Mesenchymal stem cell (in vitro differentiated cells and primary cell): ENCODE data around the gene HMMR.

ENCODE experiments used
- DNase-seq: peaks from one replicate; pipeline ENCODE4 v3.0.0-alpha.2; 2013
- H2AFZ ChIP-seq: one replicate; pipeline ENCODE4 v1.6.1; 2013; ENCODE audit warnings: low read depth, mild to moderate bottlenecking, control low read depth, inconsistent platforms, low read length, moderate library complexity
- H2AK5ac ChIP-seq: 2 replicates; pipeline ENCODE4 v1.6.1; 2013; ENCODE audit warnings: low read length, moderate library complexity, mild to moderate bottlenecking, inconsistent platforms; ENCODE audit not compliant: severe bottlenecking
- H2BK120ac ChIP-seq: one replicate; pipeline ENCODE4 v1.6.1; 2013; ENCODE audit warnings: low read depth, mild to moderate bottlenecking, inconsistent platforms, low read length, moderate library complexity
- H2BK12ac ChIP-seq, 2 experiments: one replicate each; pipeline ENCODE4 v1.6.1; 2013; ENCODE audit warnings: inconsistent platforms in 2 of 2, low read length in 2 of 2, mild to moderate bottlenecking in 2 of 2, moderate library complexity in 2 of 2, control low read depth in 1 of 2
- H2BK15ac ChIP-seq: one replicate; pipeline ENCODE4 v1.6.1; 2013; ENCODE audit warnings: mild to moderate bottlenecking, low read depth, inconsistent platforms; ENCODE audit not compliant: poor library complexity, severe bottlenecking
- H2BK5ac ChIP-seq: 2 replicates; pipeline ENCODE4 v1.6.1; 2013; ENCODE audit warnings: low read depth, mild to moderate bottlenecking, low read length, control low read depth, inconsistent platforms; ENCODE audit not compliant: poor library complexity, severe bottlenecking
- H3K14ac ChIP-seq, 2 experiments: one replicate each; pipeline ENCODE4 v1.6.1; 2013; ENCODE audit warnings: inconsistent platforms in 2 of 2, low read length in 2 of 2, control low read depth in 1 of 2, mild to moderate bottlenecking in 1 of 2, moderate library complexity in 1 of 2
- H3K18ac ChIP-seq, 2 experiments: one replicate each; pipeline ENCODE4 v1.6.1; 2013; ENCODE audit warnings: inconsistent platforms in 2 of 2, low read length in 2 of 2, control low read depth in 1 of 2, low read depth in 1 of 2, mild to moderate bottlenecking in 1 of 2
- H3K23ac ChIP-seq, 2 experiments: one replicate each; pipeline ENCODE4 v1.6.1; 2013; ENCODE audit warnings: inconsistent platforms in 2 of 2, low read length in 2 of 2, mild to moderate bottlenecking in 2 of 2, moderate library complexity in 2 of 2, control low read depth in 1 of 2
- H3K27ac ChIP-seq: 2 replicates; pipeline ENCODE4 v1.5.1; 2013; ENCODE audit warnings: mild to moderate bottlenecking, moderate library complexity, low read length, control low read depth, inconsistent platforms; ENCODE audit not compliant: poor library complexity, severe bottlenecking
- H3K27me3 ChIP-seq, 2 experiments: 2 replicates each; pipeline versions ENCODE4 v1.6.1 to v1.7.0; 2013; ENCODE audit warnings: low read length in 2 of 2, mild to moderate bottlenecking in 2 of 2, moderate library complexity in 2 of 2, control low read depth in 1 of 2, inconsistent platforms in 1 of 2; ENCODE audit not compliant: control insufficient read depth in 1 of 2, insufficient read depth in 1 of 2
- H3K36me3 ChIP-seq, 2 experiments: 2 replicates each; pipeline versions ENCODE4 v1.6.1 to v1.7.0; 2013; ENCODE audit warnings: low read length in 2 of 2, control low read depth in 1 of 2, inconsistent platforms in 1 of 2, low read depth in 1 of 2, mild to moderate bottlenecking in 1 of 2; ENCODE audit not compliant: insufficient read depth in 2 of 2, control insufficient read depth in 1 of 2
- H3K4ac ChIP-seq, 2 experiments: one replicate each; pipeline ENCODE4 v1.6.1; 2013; ENCODE audit warnings: inconsistent platforms in 2 of 2, low read length in 2 of 2, mild to moderate bottlenecking in 2 of 2, moderate library complexity in 2 of 2, control low read depth in 1 of 2, low read depth in 1 of 2
- H3K4me1 ChIP-seq: 2 replicates; pipeline ENCODE4 v1.6.1; 2013; ENCODE audit warnings: low read depth, low read length, control low read depth; ENCODE audit not compliant: control insufficient read depth, insufficient read depth
- H3K4me2 ChIP-seq: 2 replicates; pipeline ENCODE4 v1.6.1; 2013; ENCODE audit warnings: low read length, mild to moderate bottlenecking, inconsistent platforms; ENCODE audit not compliant: poor library complexity, severe bottlenecking
- H3K4me3 ChIP-seq, 2 experiments: 2 replicates each; pipeline versions ENCODE4 v1.5.1 to v1.7.0; 2013; ENCODE audit warnings: low read length in 2 of 2, mild to moderate bottlenecking in 2 of 2, control low read depth in 1 of 2, low read depth in 1 of 2; ENCODE audit not compliant: insufficient read depth in 1 of 2
- H3K79me1 ChIP-seq: replicated peaks from 2 replicates; pipeline ENCODE4 v1.6.1; 2013; ENCODE audit warnings: mild to moderate bottlenecking, control low read depth, low read length, inconsistent platforms; ENCODE audit not compliant: poor library complexity, severe bottlenecking
- H3K9ac ChIP-seq: 2 replicates; pipeline ENCODE4 v1.7.0; 2013; ENCODE audit warnings: mild to moderate bottlenecking, low read length, moderate library complexity
- H3K9me3 ChIP-seq: 2 replicates; pipeline ENCODE4 v1.7.0; 2013; ENCODE audit warnings: mild to moderate bottlenecking, low read length; ENCODE audit not compliant: control insufficient read depth
- H4K8ac ChIP-seq: one replicate; pipeline ENCODE4 v1.6.1; 2013; ENCODE audit warnings: inconsistent platforms, mild to moderate bottlenecking, low read length, moderate library complexity
- H4K91ac ChIP-seq: one replicate; pipeline ENCODE4 v1.6.1; 2013; ENCODE audit warnings: mild to moderate bottlenecking, low read length, inconsistent platforms
- WGBS: methylation state at CpG from one replicate; pipeline ENCODE4 v1.1.7; 2013; ENCODE audit warnings: mixed read lengths; 5-methylcytosine and 5-hydroxymethylcytosine counted together

HMMR gene

GRCh38 chr5:163444526-163444925 lies 15.9 kb upstream of the HMMR start:
- Histone ChIP-seq H3K4ac (no peak overlapping the region), H3K23ac (no peak overlapping the region), H2BK120ac (no peak overlapping the region), H3K18ac (no peak overlapping the region), H3K79me1 (peaks cover 3% of the 10 kb centered on the region), H3K27me3 (no peaks in the 10 kb centered on the region), H3K27ac (no peak overlapping the region), H3K14ac (no peak overlapping the region), H2AFZ (no peak overlapping the region), H2BK5ac (no peak overlapping the region), H2BK15ac (no peak overlapping the region), H3K9me3 (no peaks in the 10 kb centered on the region), H2BK12ac (no peak overlapping the region), H3K36me3 (peaks cover 13 to 99% of the 10 kb centered on the region in 2 experiments), H2AK5ac (no peak overlapping the region), H3K9ac (no peak overlapping the region), H4K91ac (no peak overlapping the region), H3K4me3 (no peak overlapping the region), H3K4me2 (no peak overlapping the region), H4K8ac (no peak overlapping the region), H3K4me1 (peaks cover 1% of the 10 kb centered on the region)
- WGBS: 100% methylated on average over 1 of the region's 1 CpG
- DNase-seq: no peak

DNA sequence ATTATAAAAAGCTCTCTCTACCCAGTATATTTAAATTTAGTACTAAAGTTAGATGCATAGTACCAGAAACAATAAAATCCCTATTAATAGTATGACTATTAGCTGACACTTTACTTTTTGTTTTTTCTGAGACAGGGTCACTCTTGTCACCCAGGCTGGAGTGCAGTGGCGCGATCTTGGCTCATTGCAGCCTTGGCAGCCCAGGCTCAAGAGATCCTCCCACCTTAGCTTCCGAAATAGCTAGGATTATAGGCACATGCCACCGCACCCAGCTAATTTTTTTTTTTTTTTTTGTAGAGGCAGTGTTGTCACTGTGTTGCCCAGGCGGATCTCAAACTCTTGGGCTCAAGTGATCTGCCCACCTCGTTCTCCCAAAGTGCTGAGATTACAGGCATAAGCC lies 15.1 kb upstream of the HMMR start:
- Histone ChIP-seq H3K14ac (no peak overlapping the region), H3K4me2 (no peak overlapping the region), H4K8ac (no peak overlapping the region), H2BK15ac (no peak overlapping the region), H2BK5ac (no peak overlapping the region), H4K91ac (no peak overlapping the region), H3K4me1 (peaks cover 1% of the 10 kb centered on the region), H3K4me3 (no peak overlapping the region), H3K18ac (no peak overlapping the region), H2BK120ac (no peak overlapping the region), H3K27ac (no peak overlapping the region), H3K36me3 (peaks cover 13 to 99% of the 10 kb centered on the region in 2 experiments), H3K9ac (no peak overlapping the region), H3K23ac (no peak overlapping the region), H3K27me3 (no peaks in the 10 kb centered on the region), H3K9me3 (no peaks in the 10 kb centered on the region), H3K4ac (no peak overlapping the region), H2BK12ac (no peak overlapping the region), H2AK5ac (no peak overlapping the region), H2AFZ (no peak overlapping the region), H3K79me1 (peaks cover 3% of the 10 kb centered on the region)
- WGBS: 95% methylated on average over 3 of the region's 6 CpGs
- DNase-seq: no peak

DNA sequence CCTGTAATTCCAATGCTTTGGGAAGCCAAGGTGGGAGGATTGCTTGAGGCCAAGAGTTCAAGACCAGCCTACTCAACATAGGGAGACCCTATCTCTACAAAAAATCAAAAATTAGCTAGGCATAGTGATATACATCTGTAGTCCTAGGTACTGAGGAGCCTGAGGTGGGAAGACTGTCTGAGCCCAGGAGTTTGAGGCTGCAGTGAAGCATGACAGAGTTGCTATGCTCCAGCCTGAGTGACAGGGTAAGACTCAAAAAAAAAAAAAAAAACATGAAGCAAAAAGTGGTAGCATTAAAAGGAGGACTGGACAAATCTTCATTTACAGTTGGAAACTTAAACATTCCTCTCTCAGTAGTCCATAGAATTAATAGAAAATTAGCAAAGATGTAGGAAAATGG lies 13.2 kb upstream of the HMMR start:
- Histone ChIP-seq H2AK5ac (no peak overlapping the region), H2BK120ac (no peak overlapping the region), H2BK12ac (no peak overlapping the region), H3K14ac (no peak overlapping the region), H3K4me1 (peaks cover 1% of the 10 kb centered on the region), H3K4me2 (no peak overlapping the region), H3K27me3 (no peaks in the 10 kb centered on the region), H2BK15ac (no peak overlapping the region), H4K8ac (no peak overlapping the region), H3K36me3 (peaks cover 17 to 97% of the 10 kb centered on the region in 2 experiments), H3K4ac (no peak overlapping the region), H3K4me3 (no peak overlapping the region), H4K91ac (no peak overlapping the region), H3K9me3 (no peaks in the 10 kb centered on the region), H3K18ac (no peak overlapping the region), H3K79me1 (peaks cover 3% of the 10 kb centered on the region), H3K23ac (no peak overlapping the region), H2BK5ac (no peak overlapping the region), H2AFZ (no peak overlapping the region), H3K9ac (no peak overlapping the region), H3K27ac (peak overlapping the region; percentile 45)
- no peak for DNase-seq

DNA sequence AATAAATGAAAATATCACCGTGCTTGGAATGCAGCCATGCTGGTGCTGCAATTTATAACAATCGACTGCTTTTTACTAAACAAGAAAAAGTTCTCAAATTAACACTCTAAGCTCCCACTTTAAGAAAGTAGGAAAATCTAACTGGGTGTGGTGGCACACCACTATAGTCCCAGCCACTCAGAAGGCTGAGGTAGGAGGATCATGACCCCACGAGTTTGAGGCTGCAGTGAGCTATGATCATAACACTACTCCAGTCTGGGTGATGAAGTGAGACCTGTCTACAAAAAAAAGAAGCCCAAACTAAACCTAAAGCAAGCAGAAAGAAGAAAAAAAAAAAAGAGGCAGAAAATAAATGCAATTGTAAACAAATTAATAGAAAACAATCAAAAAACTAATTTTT lies 12.6 kb upstream of the HMMR start:
- 100% methylated on average over 1 of the region's 3 CpGs for WGBS
- Histone ChIP-seq H3K14ac (no peak overlapping the region), H3K27me3 (no peaks in the 10 kb centered on the region), H4K91ac (no peak overlapping the region), H3K27ac (no peak overlapping the region), H3K4ac (no peak overlapping the region), H2BK5ac (no peak overlapping the region), H3K4me1 (peaks cover 1% of the 10 kb centered on the region), H3K9me3 (no peaks in the 10 kb centered on the region), H3K4me3 (no peak overlapping the region), H4K8ac (no peak overlapping the region), H2BK15ac (no peak overlapping the region), H2BK12ac (no peak overlapping the region), H3K9ac (no peak overlapping the region), H2AFZ (no peak overlapping the region), H3K18ac (no peak overlapping the region), H3K79me1 (peaks cover 3% of the 10 kb centered on the region), H3K4me2 (no peak overlapping the region), H3K23ac (no peak overlapping the region), H2AK5ac (no peak overlapping the region), H3K36me3 (peaks cover 17 to 96% of the 10 kb centered on the region in 2 experiments), H2BK120ac (no peak overlapping the region)
- DNase-seq: no peak
